GM23338 (cell line): ENCODE data around the gene AGPS. TPM values are rescaled to one million over a fixed set of nuclear protein-coding genes. Genes with fewer than 3 reads are reported as not detected.

Source experiments
- ATAC-seq: fragments of 200-7000 bp; cut with Tn5 transposase; 3 replicates; pipeline ENCODE4 v1.9.1; 2020
- DNase-seq: peaks from one replicate; pipeline ENCODE4 v3.0.0-alpha.2; 2015; ENCODE audit warnings: low spot score
- H2AFZ ChIP-seq: fragments of 200-600 bp; sonication (generic); 2 replicates; pipeline ENCODE4 v1.8.0; 2016; ENCODE audit warnings: antibody characterized with exemption, mild to moderate bottlenecking, moderate library complexity
- H3F3A ChIP-seq: fragments of 200-600 bp; sonication (generic); replicated peaks from 2 replicates; pipeline ENCODE4 v1.8.0; 2017; ENCODE audit warnings: antibody characterized with exemption, mixed run types, low read depth
- H3K27ac ChIP-seq: fragments of 200-600 bp; sonication (generic); 2 replicates; pipeline ENCODE4 v1.6.1; 2016; ENCODE audit warnings: low read depth
- H3K27me3 ChIP-seq: fragments of 200-600 bp; sonication (generic); 2 replicates; pipeline ENCODE4 v1.8.0; 2016; ENCODE audit warnings: mild to moderate bottlenecking, mixed run types, moderate library complexity; ENCODE audit not compliant: insufficient read depth
- H3K36me3 ChIP-seq: fragments of 200-600 bp; sonication (generic); 2 replicates; pipeline ENCODE4 v1.8.0; 2016; ENCODE audit warnings: mild to moderate bottlenecking; ENCODE audit not compliant: insufficient read depth
- H3K4me1 ChIP-seq: fragments of 200-600 bp; sonication (generic); 2 replicates; pipeline ENCODE4 v1.8.0; 2016; ENCODE audit warnings: mild to moderate bottlenecking, moderate library complexity; ENCODE audit not compliant: insufficient read depth
- H3K4me2 ChIP-seq: fragments of 200-600 bp; sonication (generic); 2 replicates; pipeline ENCODE4 v1.7.1; 2017; ENCODE audit warnings: mixed run types
- H3K4me3 ChIP-seq: fragments of 200-600 bp; sonication (generic); 2 replicates; pipeline ENCODE4 v1.6.1; 2016; ENCODE audit warnings: mixed run types
- H3K79me2 ChIP-seq: fragments of 200-600 bp; sonication (generic); replicated peaks from 2 replicates; pipeline ENCODE4 v1.8.0; 2017; ENCODE audit warnings: mild to moderate bottlenecking; ENCODE audit not compliant: insufficient read depth
- H3K9me2 ChIP-seq: fragments of 200-600 bp; sonication (generic); 2 replicates; pipeline ENCODE4 v1.8.0; 2017; ENCODE audit not compliant: insufficient read depth
- H4K20me1 ChIP-seq: fragments of 200-600 bp; sonication (generic); replicated peaks from 2 replicates; pipeline ENCODE4 v1.8.0; 2017; ENCODE audit warnings: mild to moderate bottlenecking; ENCODE audit not compliant: insufficient read depth
- H3K27ac Mint-ChIP-seq: 2 replicates; pipeline ENCODE4 v1.8.0; 2020; ENCODE audit warnings: inconsistent platforms, mild to moderate bottlenecking, moderate library complexity, mixed read lengths
- H3K27me3 Mint-ChIP-seq: 3 replicates; pipeline ENCODE4 v1.8.0; 2022; ENCODE audit warnings: low read depth, mild to moderate bottlenecking, moderate library complexity, mixed read lengths, inconsistent platforms; ENCODE audit not compliant: insufficient read depth, poor library complexity
- H3K36me3 Mint-ChIP-seq: 3 replicates; pipeline ENCODE4 v1.8.0; 2021; ENCODE audit warnings: low read depth, mild to moderate bottlenecking, inconsistent platforms, moderate library complexity, mixed read lengths
- H3K4me1 Mint-ChIP-seq: 3 replicates; pipeline ENCODE4 v1.8.0; 2020; ENCODE audit warnings: mild to moderate bottlenecking, inconsistent platforms, mixed read lengths
- H3K4me3 Mint-ChIP-seq: 3 replicates; pipeline ENCODE4 v1.8.0; 2021; ENCODE audit warnings: moderate library complexity, mild to moderate bottlenecking, inconsistent platforms, mixed read lengths
- H3K9me3 Mint-ChIP-seq: 3 replicates; pipeline ENCODE4 v1.8.0; 2020; ENCODE audit warnings: moderate library complexity, mild to moderate bottlenecking, inconsistent platforms, mixed read lengths
- CREB1 ChIP-seq: fragments of 250-450 bp; sonication (Bioruptor Pico); IDR thresholded peaks from 2 replicates; pipeline ENCODE4 v1.5.0; 2020; ENCODE audit warnings: low read depth, mild to moderate bottlenecking, moderate library complexity
- ETS1 ChIP-seq: IDR thresholded peaks from 2 replicates; pipeline ENCODE4 v1.6.1; 2016; ENCODE audit warnings: antibody characterized with exemption
- EZH2phosphoT487 ChIP-seq: fragments of 200-600 bp; sonication (generic); IDR thresholded peaks from one replicate; pipeline ENCODE4 v1.8.1; 2018; ENCODE audit warnings: antibody characterized with exemption; ENCODE audit not compliant: unreplicated experiment
- NANOG ChIP-seq: IDR thresholded peaks from 2 replicates; pipeline ENCODE4 v1.6.1; 2016; ENCODE audit warnings: antibody characterized with exemption, borderline replicate concordance
- STAT1 ChIP-seq: IDR thresholded peaks from one replicate; pipeline ENCODE4 v1.6.1; 2016; ENCODE audit warnings: antibody characterized with exemption; ENCODE audit not compliant: unreplicated experiment
- ZNF114 ChIP-seq: fragments of 250-450 bp; sonication (Bioruptor Pico); IDR thresholded peaks from 2 replicates; pipeline ENCODE4 v1.5.0; 2020; ENCODE audit warnings: mild to moderate bottlenecking, moderate library complexity
- ZNF462 ChIP-seq: fragments of 250-450 bp; sonication (Bioruptor Pico); IDR thresholded peaks from 2 replicates; pipeline ENCODE4 v1.5.0; 2020; ENCODE audit warnings: mild to moderate bottlenecking, moderate library complexity
- polyA plus RNA-seq: library from polyadenylated mRNA; unstranded; fragments of >200 nt; fragmentation: Nextera tagmentation; extraction: Ambion mirVana; gene quantifications from 2 replicates; pipeline ENCODE4 v1.2.1, GENCODE V29; 2016
- total RNA-seq: library from RNA; depleted of rRNA; stranded (reverse); fragments of >200 nt; shearing (Covaris generic); gene quantifications from 2 replicates; pipeline ENCODE4 v1.2.3, GENCODE V29; 2014

AGPS gene
- total and polyA plus RNA-seq, 2 experiments from 2014 or later = 14.6 to 73.2 TPM

- TF ChIP-seq ZNF462 (no peak), NANOG (no peak)
Observed at GRCh38 chr2:177346192-177346591, 46.4 kb upstream of the AGPS start (continued).

GRCh38 chr2:177347570-177347969, 45.0 kb upstream of the AGPS start:
- ATAC-seq (no peak), DNase-seq (no peak)
- Mint-ChIP-seq H3K27ac (no peak overlapping the region), H3K27me3 (no peaks in the 10 kb centered on the region), H3K4me1 (no peaks in the 10 kb centered on the region), H3K9me3 (no peaks in the 10 kb centered on the region), H3K4me3 (no peak overlapping the region), H3K36me3 (no peaks in the 10 kb centered on the region)
- Histone ChIP-seq H3K4me3 (no peak overlapping the region), H3K79me2 (no peaks in the 10 kb centered on the region), H4K20me1 (no peaks in the 10 kb centered on the region), H3K9me2 (no peaks in the 10 kb centered on the region), H3K4me1 (no peaks in the 10 kb centered on the region), H3K36me3 (no peaks in the 10 kb centered on the region), H2AFZ (no peak overlapping the region), H3F3A (no peaks in the 10 kb centered on the region), H3K27ac (no peak overlapping the region), H3K4me2 (no peak overlapping the region), H3K27me3 (no peaks in the 10 kb centered on the region)
- TF ChIP-seq ZNF462 (no peak), NANOG (no peak), ZNF114 (CRISPR knock-in tag) (no peak), CREB1 (CRISPR knock-in tag) (no peak), EZH2phosphoT487 (no peak), ETS1 (no peak), STAT1 (no peak)
